COLO668 (cell line): ENCODE data around the gene MYO10.
"Not testable (repeated sequence)": the region's sequence is repeated elsewhere in the genome, so short reads cannot be mapped to it uniquely, and the experiment has no call there.

Experiments used
- DNase-seq: peaks from one replicate; lab custom pipeline; 2025; ENCODE audit not compliant: unreplicated experiment; lab: John Stamatoyannopoulos, UW

MYO10 gene

DNA sequence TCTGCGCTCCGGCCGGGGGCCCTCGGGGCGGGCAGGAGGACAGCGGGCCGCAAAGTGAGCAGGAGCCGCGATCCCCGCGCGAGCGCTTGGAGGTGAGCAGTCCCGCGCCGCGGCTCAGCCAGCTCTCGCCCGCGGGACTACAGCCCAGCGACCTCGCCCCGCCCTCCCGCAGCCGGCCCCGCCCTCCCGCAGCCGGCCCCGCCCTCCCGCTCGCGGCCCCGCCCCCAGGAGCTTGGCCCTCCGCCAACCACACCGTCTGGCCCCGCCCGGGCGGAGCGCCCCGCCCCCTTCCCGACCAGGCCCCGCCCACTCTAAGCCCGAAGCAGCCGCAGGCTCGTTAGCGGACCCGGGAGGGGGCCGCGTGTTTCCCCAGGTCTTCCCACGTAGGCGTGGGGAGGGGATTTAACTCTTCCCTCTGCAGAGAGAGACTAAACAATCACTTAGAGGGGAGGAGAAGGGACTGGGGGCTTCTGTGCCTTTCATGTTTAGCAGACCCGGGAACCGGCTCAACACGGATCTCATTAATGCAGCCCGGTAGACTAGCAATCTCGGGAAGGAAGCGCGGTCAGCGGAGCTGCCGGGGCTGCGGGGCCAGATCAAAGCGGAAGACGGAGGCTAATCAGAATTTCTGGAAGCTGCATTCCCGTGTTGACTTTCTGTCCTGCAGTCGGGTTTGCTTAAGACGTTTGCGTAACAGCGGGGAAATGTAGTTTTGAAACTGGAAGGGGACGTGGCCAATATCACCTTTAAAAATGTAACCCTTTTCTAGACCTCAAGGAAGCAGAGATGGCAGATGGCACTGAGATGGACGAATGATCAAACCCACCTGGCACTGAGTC, at the start of gene MYO10:
Gene MYO10, minus strand, starts transcription at position 139 of the 839 bp plus-strand sequence. CDS start 480 bp downstream, outside the sequence.
- DNase-seq: peak; percentile 90

GRCh38 chr5:16985304-16985703, 49.2 kb upstream of the MYO10 start:
- not testable (repeated sequence) for DNase-seq

DNA sequence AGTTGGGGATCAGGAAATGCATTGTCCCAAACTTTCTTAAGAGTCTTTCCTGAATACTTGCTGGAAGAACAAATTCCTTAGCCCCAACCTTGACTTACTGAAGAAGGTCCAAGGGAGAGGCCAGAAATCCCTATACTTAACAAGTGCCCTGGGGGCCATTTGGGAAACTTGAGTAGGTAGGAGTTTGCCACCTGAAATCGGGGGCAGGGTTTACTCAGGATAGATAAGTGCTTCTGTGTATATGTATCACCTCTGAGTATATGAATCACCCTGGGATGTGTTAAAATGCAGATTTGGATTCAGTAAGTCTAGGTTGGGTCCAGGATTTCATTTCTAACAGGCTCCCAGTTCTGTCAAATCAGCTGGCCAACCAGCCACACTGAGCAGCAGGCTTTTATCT, 47.9 kb upstream of the MYO10 start:
- no peak for DNase-seq

- DNase-seq: no peak
These were observed 47.0 kb upstream of the MYO10 start for GRCh38 chr5:16983022-16983639.

DNA sequence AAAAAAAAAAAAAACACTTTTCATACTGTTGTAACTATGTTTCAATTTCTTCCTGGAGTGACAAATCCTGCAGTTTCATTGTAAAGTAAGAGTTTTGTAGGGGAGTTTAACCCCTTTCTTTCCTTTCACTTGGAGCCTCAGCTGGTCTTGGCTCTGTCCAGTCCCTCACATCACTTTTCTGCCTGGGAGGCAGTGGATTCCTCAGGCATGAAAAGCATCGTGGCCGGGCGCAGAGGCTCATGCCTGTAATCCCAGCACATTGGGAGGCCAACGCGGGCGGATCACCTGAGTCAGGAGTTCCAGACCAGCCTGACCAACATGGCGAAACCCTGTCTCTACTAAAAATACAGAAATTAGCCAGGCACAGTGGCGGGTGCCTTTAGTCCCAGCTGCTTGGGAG, 45.6 kb upstream of the MYO10 start:
- DNase-seq: no peak

DNA sequence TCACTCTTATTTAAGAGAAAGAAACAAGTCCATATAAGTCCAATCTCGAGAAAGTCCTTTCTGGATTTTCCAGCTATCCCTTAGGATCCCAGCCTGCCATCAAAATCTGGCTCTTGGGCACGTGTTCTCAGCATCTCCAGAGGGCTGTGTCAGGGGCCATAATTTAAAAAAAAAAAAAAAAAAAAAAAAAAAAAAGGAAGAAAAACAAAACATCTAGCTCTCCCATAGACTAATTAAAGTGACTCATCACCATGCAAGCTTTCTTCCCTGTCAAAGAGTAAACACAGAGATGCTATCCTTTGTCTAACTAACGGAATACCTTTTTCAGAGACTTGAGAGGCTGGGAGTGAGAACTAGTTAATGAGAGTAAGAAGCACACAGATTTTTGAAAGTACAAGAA, 44.9 kb upstream of the MYO10 start:
- DNase-seq: no peak

DNA sequence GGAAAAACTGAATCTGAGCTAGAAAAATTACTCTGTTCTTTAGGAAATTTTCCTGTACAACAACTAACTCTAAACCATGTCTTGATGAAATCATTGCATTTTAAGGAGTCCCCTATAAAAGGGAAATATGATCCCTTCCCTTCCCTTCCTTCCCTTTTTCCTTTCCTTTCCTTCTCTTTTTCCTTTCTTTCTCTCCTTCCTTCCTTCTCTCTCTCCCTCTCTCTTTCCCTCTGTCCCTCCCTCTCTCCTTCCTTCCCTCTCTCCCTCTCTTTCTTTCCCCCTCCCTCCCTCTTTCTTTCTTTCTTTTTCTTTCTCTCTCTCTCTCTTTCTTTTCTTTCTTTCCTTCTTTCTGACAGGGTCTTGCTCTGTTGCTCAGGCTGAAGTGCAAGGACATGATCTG, 42.2 kb upstream of the MYO10 start:
- DNase-seq: no peak

- DNase-seq: no peak
These were observed 40.5 kb upstream of the MYO10 start for GRCh38 chr5:16976625-16977008.

GRCh38 chr5:16975950-16976624, 40.0 kb upstream of the MYO10 start:
- no peak for DNase-seq

DNA sequence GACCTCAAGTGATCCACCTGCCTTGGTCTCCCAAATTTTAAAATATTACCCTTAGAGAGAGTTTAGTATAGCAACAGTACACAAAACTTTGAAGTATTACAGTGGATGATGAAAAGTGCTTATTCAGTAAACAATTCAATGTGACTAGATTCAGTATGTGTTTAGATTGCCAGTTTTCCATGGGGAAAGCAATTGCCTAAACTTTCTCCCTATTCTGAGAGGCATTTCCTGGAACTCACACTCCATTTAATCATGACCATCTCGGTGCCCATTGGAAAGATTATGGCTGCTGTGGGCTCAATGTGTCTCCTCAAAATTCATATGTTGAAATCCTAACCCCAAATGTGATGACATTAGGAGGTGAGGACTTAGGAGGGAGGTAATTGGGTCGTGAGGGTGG, 38.9 kb upstream of the MYO10 start:
- no peak for DNase-seq

DNA sequence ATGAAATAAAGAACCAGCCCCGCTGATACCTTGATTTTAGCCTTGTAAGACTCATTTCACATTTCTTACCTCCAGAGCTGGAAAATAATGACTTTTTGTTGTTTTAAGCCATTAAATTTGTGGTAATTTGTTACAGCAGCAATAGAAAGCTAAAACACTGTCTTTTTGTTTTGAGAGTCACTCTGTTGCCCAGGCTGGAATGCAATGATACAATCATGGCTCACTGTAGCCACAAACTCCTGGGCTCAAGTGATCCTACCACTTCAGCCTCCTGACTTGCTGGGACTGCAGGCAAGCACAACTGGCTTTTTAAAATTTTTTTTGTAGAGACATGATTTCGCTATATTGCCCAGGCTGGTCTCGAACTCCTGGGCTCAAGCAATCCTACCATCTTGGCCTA, 34.7 kb upstream of the MYO10 start:
- DNase-seq: no peak

DNA sequence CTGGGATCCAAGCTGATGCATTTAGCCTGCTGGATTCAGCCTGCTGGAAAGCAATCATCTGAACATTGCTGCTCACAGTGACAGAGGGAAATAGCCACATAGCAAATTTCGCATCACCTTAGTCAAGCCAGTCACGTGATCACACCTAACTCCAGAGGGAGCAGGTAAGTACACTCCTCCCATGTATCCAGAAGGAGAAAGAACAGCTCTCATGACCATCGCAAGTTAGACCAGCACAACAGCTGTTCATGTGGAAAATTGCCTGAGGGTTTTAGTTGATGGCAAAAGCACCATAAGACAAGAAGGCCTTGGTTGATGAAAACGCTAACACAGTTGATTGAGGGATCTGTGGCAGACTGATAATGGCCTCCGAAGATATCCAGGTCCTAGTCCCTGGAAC, 34.2 kb upstream of the MYO10 start:
- DNase-seq: no peak

- DNase-seq: no peak
These were observed 29.5 kb upstream of the MYO10 start for GRCh38 chr5:16965581-16965980.

- DNase-seq: no peak
These were observed 27.7 kb upstream of the MYO10 start for GRCh38 chr5:16963821-16964220.

GRCh38 chr5:16961131-16961530, 25.0 kb upstream of the MYO10 start:
- no peak for DNase-seq

DNA sequence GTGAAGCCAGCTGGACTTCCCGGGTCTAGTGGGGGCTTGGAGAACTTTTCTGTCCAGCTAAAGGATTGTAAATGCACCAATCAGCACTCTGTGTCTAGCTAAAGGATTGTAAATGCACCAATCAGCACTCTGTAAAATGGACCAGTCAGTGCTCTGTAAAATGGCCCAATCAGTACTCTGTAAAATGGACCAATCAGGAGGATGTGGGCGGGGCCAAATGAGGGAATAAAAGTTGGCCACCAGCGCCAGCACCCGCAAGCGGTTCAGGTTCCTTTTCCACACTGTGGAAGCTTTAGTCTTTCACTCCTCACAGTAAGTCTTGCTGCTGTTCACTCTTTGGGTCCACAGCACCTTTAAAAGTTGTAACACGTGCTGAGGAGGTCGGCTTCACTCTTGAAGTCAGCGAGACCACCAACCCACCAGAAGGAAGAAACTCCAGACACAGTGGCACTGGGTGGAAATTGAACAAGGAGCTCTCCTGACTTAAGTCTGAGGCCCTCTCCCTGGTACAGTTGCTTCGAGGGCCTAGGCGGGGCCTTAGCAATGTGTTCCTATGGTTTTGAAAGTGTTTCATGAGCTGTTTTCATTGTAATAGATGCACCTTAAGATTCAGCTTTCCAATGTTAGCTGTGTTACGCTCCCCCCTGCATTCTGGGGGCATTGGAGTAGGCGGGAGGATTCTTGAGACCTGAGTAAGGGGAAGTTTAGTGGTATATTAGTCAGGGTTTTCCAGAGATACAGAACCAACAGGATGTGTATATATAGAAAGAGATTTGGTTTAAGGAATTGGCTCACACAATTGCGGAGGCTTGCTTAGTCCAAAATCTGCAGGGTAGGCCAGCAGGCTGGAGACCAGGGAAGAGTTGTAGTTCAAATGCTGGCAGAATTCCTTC, 21.5 kb upstream of the MYO10 start:
- DNase-seq: no peak

- DNase-seq: no peak
These were observed 17.6 kb upstream of the MYO10 start for GRCh38 chr5:16953729-16954128.

GRCh38 chr5:16952968-16953671, 17.0 kb upstream of the MYO10 start:
- no peak for DNase-seq

GRCh38 chr5:16946725-16947124, 10.6 kb upstream of the MYO10 start:
- DNase-seq: no peak

- no peak for DNase-seq
These were observed 8.9 kb upstream of the MYO10 start for GRCh38 chr5:16944816-16945562.
